NCI-H187 treated with DMSO at 0.1 percent for 48 hours (cell line): ENCODE results near the gene NEUROD2.
"Not testable (repeated sequence)": the region's sequence is repeated elsewhere in the genome, so short reads cannot be mapped to it uniquely, and the experiment has no call there.

Source experiments
- DNase-seq: peaks from one replicate; lab custom pipeline; 2025; lab: John Stamatoyannopoulos, UW

NEUROD2 gene

GRCh38 chr17:39602533-39603303 is 5.0 kb downstream of the NEUROD2 start:
- DNase-seq, result no peak

GRCh38 chr17:39601758-39602532 is 5.8 kb downstream of the NEUROD2 start:
- DNase-seq, result no peak

GRCh38 chr17:39600997-39601597 is 6.6 kb downstream of the NEUROD2 start:
- DNase-seq, result no peak

GRCh38 chr17:39600288-39600996 is 7.3 kb downstream of the NEUROD2 start:
- no peak for DNase-seq

GRCh38 chr17:39599665-39600231 is 8.0 kb downstream of the NEUROD2 start:
- DNase-seq, result no peak

GRCh38 chr17:39599004-39599664 is 8.6 kb downstream of the NEUROD2 start:
- no peak for DNase-seq

- no peak for DNase-seq
These were observed 9.1 kb downstream of the NEUROD2 start for GRCh38 chr17:39598630-39599003.

- DNase-seq, result no peak
These were observed 9.7 kb downstream of the NEUROD2 start for GRCh38 chr17:39598047-39598481.

- DNase-seq, result no peak
These were observed 10.2 kb downstream of the NEUROD2 start for GRCh38 chr17:39597372-39598046.

GRCh38 chr17:39596543-39597267 is 11.0 kb downstream of the NEUROD2 start:
- DNase-seq, result no peak

GRCh38 chr17:39595928-39596510 is 11.7 kb downstream of the NEUROD2 start:
- no peak for DNase-seq

- DNase-seq, result no peak
These were observed 12.4 kb downstream of the NEUROD2 start for GRCh38 chr17:39595294-39595693.

- no peak for DNase-seq
These were observed 14.3 kb downstream of the NEUROD2 start for GRCh38 chr17:39593371-39593770.

GRCh38 chr17:39591958-39592954 is 15.5 kb downstream of the NEUROD2 start:
- no peak for DNase-seq

GRCh38 chr17:39590180-39590579 is 17.5 kb downstream of the NEUROD2 start:
- DNase-seq, result not testable (repeated sequence)

- no peak for DNase-seq
These were observed 25.1 kb downstream of the NEUROD2 start for GRCh38 chr17:39582658-39583057.

- DNase-seq, result no peak
These were observed 26.0 kb downstream of the NEUROD2 start for GRCh38 chr17:39581759-39582085.

GRCh38 chr17:39581071-39581758 is 26.5 kb downstream of the NEUROD2 start:
- no peak for DNase-seq
